ENCODE measurements around the gene TM4SF20. TPM values are rescaled to one million over a fixed set of nuclear protein-coding genes. Genes with fewer than 3 reads are reported as not detected.
A peak's percentile ranks its signal among the peaks of the same experiment; 100 is the strongest.

The TM4SF20 gene
- total RNA-seq, 6 experiments from 2014 or later: not detected

DNA sequence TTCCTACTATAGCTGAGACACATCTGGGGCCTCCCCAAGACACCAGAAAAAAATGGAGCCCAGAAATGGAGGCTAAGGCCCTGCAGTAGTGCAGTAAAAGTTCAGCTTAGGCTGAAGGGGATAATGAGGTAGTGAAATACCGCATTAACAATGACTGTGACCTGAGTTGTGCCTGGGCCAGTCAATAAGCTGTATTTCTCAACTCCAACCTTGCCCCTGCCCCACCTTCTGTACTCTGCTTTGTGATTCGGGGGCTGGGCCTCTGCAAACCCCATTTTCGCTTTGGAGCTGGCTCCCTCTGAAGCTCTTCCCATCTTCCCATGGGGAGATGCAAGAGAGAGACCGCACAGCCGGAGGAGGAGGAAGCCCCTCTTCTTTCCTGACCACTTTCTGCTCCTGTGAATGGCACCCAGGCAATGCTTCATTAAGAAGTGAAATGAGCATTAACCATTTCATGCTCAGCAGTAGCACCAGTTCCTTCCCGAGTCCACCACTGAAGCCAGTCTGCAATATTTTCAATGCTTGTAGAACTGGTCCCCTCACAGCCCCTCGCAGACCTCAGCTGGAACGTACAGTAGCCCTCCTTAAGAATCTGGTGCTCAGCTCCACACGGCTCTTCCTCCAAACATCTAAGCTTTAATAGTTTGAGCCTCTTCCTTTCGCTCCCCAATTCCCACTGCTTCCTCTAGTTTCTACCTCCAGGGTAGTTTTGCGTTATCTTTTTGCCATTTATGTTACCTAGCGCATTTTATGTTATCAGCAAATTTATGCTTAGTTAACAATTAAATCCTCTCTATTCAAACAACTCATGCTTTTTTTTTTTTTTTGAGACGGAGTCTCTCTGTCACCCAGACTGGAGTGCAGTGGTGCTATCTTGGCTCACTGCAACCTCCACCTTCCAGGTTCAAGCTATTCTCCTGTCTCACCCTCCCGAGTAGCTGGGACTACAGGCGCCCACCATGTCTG, 41.3 kb upstream of the TM4SF20 start:
- H3K9me3 ChIP-seq: no peaks in the 10 kb centered on the region
- H3K27ac ChIP-seq: no peak overlapping the region
- no peak overlapping the region for H3K4me3 ChIP-seq
- DNase-seq: no peak
- ATAC-seq: peak in 3 of 4 donors; percentile 34 to 74 (median 39)
- no peaks in the 10 kb centered on the region for H3K36me3 ChIP-seq
- 68% methylated on average over 11 of the region's 15 CpGs for WGBS (ENCODE audit: insufficient coverage, low coverage, low lambda C conversion rate, missing lambda C conversion rate)
- TF ChIP-seq POLR2A (IDR thresholded peaks at IDR 0.05): no peak
- TF ChIP-seq, protein P1, sequence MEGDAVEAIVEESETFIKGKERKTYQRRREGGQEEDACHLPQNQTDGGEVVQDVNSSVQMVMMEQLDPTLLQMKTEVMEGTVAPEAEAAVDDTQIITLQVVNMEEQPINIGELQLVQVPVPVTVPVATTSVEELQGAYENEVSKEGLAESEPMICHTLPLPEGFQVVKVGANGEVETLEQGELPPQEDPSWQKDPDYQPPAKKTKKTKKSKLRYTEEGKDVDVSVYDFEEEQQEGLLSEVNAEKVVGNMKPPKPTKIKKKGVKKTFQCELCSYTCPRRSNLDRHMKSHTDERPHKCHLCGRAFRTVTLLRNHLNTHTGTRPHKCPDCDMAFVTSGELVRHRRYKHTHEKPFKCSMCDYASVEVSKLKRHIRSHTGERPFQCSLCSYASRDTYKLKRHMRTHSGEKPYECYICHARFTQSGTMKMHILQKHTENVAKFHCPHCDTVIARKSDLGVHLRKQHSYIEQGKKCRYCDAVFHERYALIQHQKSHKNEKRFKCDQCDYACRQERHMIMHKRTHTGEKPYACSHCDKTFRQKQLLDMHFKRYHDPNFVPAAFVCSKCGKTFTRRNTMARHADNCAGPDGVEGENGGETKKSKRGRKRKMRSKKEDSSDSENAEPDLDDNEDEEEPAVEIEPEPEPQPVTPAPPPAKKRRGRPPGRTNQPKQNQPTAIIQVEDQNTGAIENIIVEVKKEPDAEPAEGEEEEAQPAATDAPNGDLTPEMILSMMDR (IDR thresholded peaks at IDR 0.05): no peak
- no peaks in the 10 kb centered on the region for H3K27me3 ChIP-seq
- H3K4me1 ChIP-seq: peaks cover 0 to 3% (median 0%) of the 10 kb centered on the region in 4 donors
- intact Hi-C loops (cut with DNase I): no loop called here

DNA sequence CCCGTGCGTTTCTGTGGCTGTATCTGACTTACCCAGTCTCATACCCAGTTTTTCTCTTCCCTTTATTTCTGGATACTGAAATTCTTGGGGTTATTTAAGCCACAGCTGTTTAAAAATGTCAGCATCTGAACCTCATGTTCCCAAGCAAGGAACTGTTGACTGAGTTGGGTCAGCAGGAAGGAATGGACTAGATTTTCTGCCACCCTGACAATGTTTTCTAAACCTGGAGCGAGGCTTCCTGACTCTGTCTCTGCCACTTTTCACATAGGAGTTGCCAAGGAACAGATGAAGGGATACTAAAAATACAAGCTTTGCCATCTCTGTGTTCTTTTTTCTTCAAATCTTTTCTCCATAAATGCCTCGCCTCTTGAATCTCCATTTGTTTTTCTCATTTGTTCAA, 37.6 kb upstream of the TM4SF20 start:
- intact Hi-C loops (cut with DNase I): no loop called here
- DNase-seq (no peak), ATAC-seq (no peak)
- H3K27ac ChIP-seq: no peak overlapping the region
- 71% methylated on average over 4 of the region's 4 CpGs for WGBS (ENCODE audit: insufficient coverage, low coverage, low lambda C conversion rate, missing lambda C conversion rate)
- H3K4me3 ChIP-seq: no peak overlapping the region
- peaks cover 0 to 11% (median 0%) of the 10 kb centered on the region in 4 donors for H3K4me1 ChIP-seq
- no peaks in the 10 kb centered on the region for H3K36me3 ChIP-seq
- no peaks in the 10 kb centered on the region for H3K9me3 ChIP-seq
- H3K27me3 ChIP-seq: no peaks in the 10 kb centered on the region
- TF ChIP-seq, protein P1 (IDR thresholded peaks at IDR 0.05): no peak
- no peak for TF ChIP-seq POLR2A (IDR thresholded peaks at IDR 0.05)

DNA sequence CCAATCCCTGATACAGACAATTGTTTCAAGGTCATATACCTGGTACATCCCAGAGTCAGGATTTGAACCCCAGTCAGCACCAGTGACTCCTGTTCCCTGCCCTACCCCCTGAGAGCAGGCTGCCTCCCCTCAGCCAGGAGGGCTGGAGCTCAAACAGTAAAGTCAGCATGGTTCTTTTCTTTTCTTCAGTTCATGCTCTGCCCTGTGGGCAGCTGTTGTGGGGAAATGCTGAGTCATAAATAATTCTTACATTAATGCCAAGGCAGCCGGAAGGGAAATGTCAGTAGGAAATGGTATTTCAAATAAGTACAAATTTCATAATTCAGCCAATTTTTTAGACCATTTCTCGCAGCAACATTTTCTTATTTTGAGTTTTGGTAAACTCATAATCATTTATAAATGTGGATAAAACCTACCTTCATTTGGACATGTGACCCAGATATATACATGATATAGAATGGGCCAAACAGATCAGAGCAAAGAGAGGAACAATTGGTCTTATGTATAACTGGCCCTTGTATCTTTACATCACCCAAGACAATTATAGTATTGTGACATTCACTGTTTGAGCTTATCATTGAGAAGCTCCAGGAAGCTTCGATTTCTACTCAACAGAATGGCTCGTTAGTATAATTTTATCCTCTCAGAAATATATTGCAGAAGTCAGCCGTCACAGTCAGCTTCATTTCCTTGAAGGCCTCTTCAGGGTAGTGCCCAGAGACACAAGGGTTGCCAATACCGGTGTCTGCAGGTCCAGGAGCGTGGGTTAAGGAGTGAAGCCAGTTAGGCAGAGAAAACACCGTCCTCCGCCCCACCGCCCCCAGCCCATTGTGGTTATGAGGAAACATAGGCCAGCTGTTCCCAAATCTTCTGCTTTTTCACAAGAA, 36.7 kb upstream of the TM4SF20 start:
- peak; percentile 66 to 80 (median 70) for ATAC-seq
- no peaks in the 10 kb centered on the region for H3K9me3 ChIP-seq
- H3K4me3 ChIP-seq: no peak overlapping the region
- no peaks in the 10 kb centered on the region for H3K27me3 ChIP-seq
- intact Hi-C loops (cut with DNase I): no loop called here
- peaks cover 0 to 11% (median 0%) of the 10 kb centered on the region in 4 donors for H3K4me1 ChIP-seq
- no peaks in the 10 kb centered on the region for H3K36me3 ChIP-seq
- 51% methylated on average over 10 of the region's 10 CpGs for WGBS (ENCODE audit: insufficient coverage, low coverage, low lambda C conversion rate, missing lambda C conversion rate)
- TF ChIP-seq, protein P1 (IDR thresholded peaks at IDR 0.05): no peak
- no peak for TF ChIP-seq POLR2A (IDR thresholded peaks at IDR 0.05)
- DNase-seq: no peak
- no peak overlapping the region for H3K27ac ChIP-seq

DNA sequence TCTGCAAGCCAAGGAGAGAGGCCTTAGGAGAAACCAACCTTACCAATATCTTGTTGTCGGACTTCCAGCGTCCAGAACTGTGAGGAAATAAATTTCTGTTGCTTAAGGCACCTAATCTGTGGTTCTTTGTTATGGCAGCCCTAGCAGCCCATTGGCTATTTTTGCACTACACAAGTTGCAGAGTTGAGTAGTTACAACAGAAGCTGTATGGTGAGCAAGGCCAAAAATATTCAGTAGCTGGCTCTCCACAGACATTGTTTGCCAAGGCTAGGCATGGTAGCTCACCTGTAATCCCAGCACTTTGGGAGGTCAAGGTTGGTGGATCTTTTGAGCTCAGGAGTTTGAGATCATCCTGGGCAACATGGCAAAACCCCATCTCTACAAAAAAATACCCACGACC, 35.7 kb upstream of the TM4SF20 start:
- Histone ChIP-seq H3K27ac (no peak overlapping the region), H3K27me3 (no peaks in the 10 kb centered on the region), H3K9me3 (no peaks in the 10 kb centered on the region), H3K4me3 (no peak overlapping the region), H3K4me1 (peaks cover 0 to 11% (median 0%) of the 10 kb centered on the region in 4 donors), H3K36me3 (no peaks in the 10 kb centered on the region)
- 80% methylated on average over 2 of the region's 3 CpGs for WGBS (ENCODE audit: insufficient coverage, low coverage, low lambda C conversion rate, missing lambda C conversion rate)
- intact Hi-C loops (cut with DNase I): no loop called here
- no peak for DNase-seq
- ATAC-seq: peak in 1 of 4 donors; percentile 79
- TF ChIP-seq POLR2A (IDR thresholded peaks at IDR 0.05): no peak
- TF ChIP-seq, protein P1 (IDR thresholded peaks at IDR 0.05): no peak
